ENCODE results near the gene FBXL17.
"Not testable (repeated sequence)": the region's sequence is repeated elsewhere in the genome, so short reads cannot be mapped to it uniquely, and the experiment has no call there.

DNA sequence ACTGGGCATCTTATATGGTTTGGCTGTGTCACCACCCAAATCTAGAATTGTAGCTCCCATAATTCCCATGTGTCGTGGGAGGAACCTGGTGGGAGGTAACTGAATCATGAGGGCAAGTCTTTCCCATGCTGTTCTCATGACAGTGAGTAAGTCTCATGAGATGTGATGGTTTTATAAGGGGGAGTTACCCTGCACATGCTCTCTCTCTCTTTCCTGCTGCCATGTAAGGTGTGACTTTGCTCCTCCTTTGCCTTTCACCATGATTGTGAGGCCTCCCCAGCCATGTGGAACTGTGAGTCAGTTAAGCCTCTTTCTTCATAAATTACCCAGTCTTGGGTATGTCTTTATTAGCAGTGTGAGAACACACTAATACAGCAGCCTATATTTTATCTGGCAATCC lies 229.0 kb downstream of the FBXL17 start:
- TF ChIP-seq, protein P1, sequence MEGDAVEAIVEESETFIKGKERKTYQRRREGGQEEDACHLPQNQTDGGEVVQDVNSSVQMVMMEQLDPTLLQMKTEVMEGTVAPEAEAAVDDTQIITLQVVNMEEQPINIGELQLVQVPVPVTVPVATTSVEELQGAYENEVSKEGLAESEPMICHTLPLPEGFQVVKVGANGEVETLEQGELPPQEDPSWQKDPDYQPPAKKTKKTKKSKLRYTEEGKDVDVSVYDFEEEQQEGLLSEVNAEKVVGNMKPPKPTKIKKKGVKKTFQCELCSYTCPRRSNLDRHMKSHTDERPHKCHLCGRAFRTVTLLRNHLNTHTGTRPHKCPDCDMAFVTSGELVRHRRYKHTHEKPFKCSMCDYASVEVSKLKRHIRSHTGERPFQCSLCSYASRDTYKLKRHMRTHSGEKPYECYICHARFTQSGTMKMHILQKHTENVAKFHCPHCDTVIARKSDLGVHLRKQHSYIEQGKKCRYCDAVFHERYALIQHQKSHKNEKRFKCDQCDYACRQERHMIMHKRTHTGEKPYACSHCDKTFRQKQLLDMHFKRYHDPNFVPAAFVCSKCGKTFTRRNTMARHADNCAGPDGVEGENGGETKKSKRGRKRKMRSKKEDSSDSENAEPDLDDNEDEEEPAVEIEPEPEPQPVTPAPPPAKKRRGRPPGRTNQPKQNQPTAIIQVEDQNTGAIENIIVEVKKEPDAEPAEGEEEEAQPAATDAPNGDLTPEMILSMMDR (IDR thresholded peaks at IDR 0.05; ENCODE audit: low read depth, low read length) = not testable (repeated sequence)
- TF ChIP-seq EZH2phosphoT487 (IDR thresholded peaks at IDR 0.05; ENCODE audit: low read depth) = not testable (repeated sequence)

Measured in OCI-LY3 (cell line).